ENCODE measurements around the gene SAV1. TPM values are rescaled to one million over a fixed set of nuclear protein-coding genes. Genes with fewer than 3 reads are reported as not detected.

SAV1 gene
- polyA plus RNA-seq, 1 of the 3 experiments (the other 2 are of a cell fraction): 8.9 TPM

- DNase-seq: no peak
- H3F3A ChIP-seq (replicated peaks; ENCODE audit: insufficient read depth): peaks cover 6% of the 10 kb centered on the region
- H3K4me1 ChIP-seq (ENCODE audit: control insufficient read depth in 1 of 2, insufficient read depth in 2 of 2, low read depth in 1 of 2, low read length in 1 of 2): peaks cover 0 to 14% of the 10 kb centered on the region in 2 experiments; a peak in 3 of 4 replicates
- no peaks in the 10 kb centered on the region for H4K20me1 ChIP-seq (ENCODE audit: insufficient read depth)
- H3K27me3 ChIP-seq (ENCODE audit: insufficient read depth): no peaks in the 10 kb centered on the region
- H3K4me3 ChIP-seq (ENCODE audit: low read depth in 2 of 2, low read length in 1 of 2): no peak overlapping the region
- TF ChIP-seq ELF1 (IDR thresholded peaks at IDR 0.05): no peak
- TF ChIP-seq IRF3 (IDR thresholded peaks at IDR 0.05; ENCODE audit: low read depth, low read length): no peak
- no peak for TF ChIP-seq RAD21 (IDR thresholded peaks at IDR 0.05; ENCODE audit: low read length)
- TF ChIP-seq FOSL2 (IDR thresholded peaks at IDR 0.05; ENCODE audit: borderline replicate concordance, low read depth): no peak
- no peak for TF ChIP-seq PBX3 (IDR thresholded peaks at IDR 0.05)
- no peak for TF ChIP-seq RFX5 (IDR thresholded peaks at IDR 0.05; ENCODE audit: low read length)
- no peak for TF ChIP-seq POLR2AphosphoS5 (IDR thresholded peaks at IDR 0.05; ENCODE audit: low read depth, low read length)
- TF ChIP-seq CTCF (IDR thresholded peaks at IDR 0.05): no peak
- TF ChIP-seq RCOR1 (IDR thresholded peaks at IDR 0.05; ENCODE audit: low read length): no peak
- no peak for TF ChIP-seq SIN3A (IDR thresholded peaks at IDR 0.05; ENCODE audit: borderline replicate concordance, low read depth, low read length)
- no peak for TF ChIP-seq FOXM1 (IDR thresholded peaks at IDR 0.05; ENCODE audit: low read depth)
- no peak for TF ChIP-seq MAX (IDR thresholded peaks at IDR 0.05; ENCODE audit: low read depth)
- no peak for TF ChIP-seq ZBTB33 (IDR thresholded peaks at IDR 0.05; ENCODE audit: borderline replicate concordance, low read depth)
- no peak for TF ChIP-seq SMC3 (IDR thresholded peaks at IDR 0.05; ENCODE audit: low read depth, low read length)
- no peak for TF ChIP-seq USF2 (IDR thresholded peaks at IDR 0.05; ENCODE audit: borderline replicate concordance, low read depth, low read length)
- ChIA-PET CTCF (interaction anchor here (0.8 to 3.5 kb wide), 4 partner anchors 13 to 171 kb away, joined by 3 to 14 read pairs (median 3); no protein-coding TSS in a partner anchor), POLR2A (no interaction called here)
- H3K9me3 ChIP-seq: no peaks in the 10 kb centered on the region
- H2AFZ ChIP-seq (ENCODE audit: low read depth): no peak overlapping the region
- H3K4me2 ChIP-seq: no peak overlapping the region
- H3K36me3 ChIP-seq (replicated peaks in 1 of 2; ENCODE audit: control insufficient read depth in 1 of 2, insufficient read depth in 2 of 2, low read length in 1 of 2): peaks cover 0 to 8% of the 10 kb centered on the region in 2 experiments
- 72% methylated on average over 2 of the region's 2 CpGs for whole genome bisulfite sequencing (ENCODE audit: low lambda C conversion rate)
- H3K9me2 ChIP-seq: no peaks in the 10 kb centered on the region
- H3K79me2 ChIP-seq (ENCODE audit: insufficient read depth): no peaks in the 10 kb centered on the region
- no peak overlapping the region for H3K27ac ChIP-seq (ENCODE audit: low read depth in 2 of 2, low read length in 1 of 2)
- H3K9ac ChIP-seq: no peak overlapping the region
These were observed 61.6 kb downstream of the SAV1 start for GRCh38 chr14:50606468-50606867.

Data from SK-N-SH (cell line).